ENCODE results near the gene AGBL5. TPM values are rescaled to one million over a fixed set of nuclear protein-coding genes. Genes with fewer than 3 reads are reported as not detected.

The AGBL5 gene
- total RNA-seq, 1 donor, result 17.5 TPM

DNA sequence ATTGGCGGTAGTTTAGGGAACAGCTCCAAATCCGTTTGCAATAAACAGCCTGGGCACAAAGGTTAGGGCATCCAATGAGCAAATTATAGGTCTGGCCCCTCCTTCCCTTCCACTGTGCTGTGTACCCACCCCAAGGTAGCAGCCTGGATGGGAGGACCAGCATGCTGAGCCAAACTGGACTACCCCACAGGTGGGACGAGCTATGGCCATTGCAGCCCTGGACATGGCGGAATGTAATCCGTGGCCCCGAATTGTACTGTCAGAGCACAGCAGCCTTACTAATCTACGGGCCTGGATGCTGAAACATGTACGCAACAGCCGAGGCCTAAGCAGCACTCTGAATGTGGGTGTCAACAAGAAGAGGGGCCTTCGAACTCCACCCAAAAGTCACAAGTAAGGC lies 6.7 kb downstream of the AGBL5 start:
- no peak for DNase-seq (ENCODE audit: low read depth)
- no peak overlapping the region for H3K4me3 ChIP-seq (ENCODE audit: low read depth, low read length)
- TF ChIP-seq, protein P1, sequence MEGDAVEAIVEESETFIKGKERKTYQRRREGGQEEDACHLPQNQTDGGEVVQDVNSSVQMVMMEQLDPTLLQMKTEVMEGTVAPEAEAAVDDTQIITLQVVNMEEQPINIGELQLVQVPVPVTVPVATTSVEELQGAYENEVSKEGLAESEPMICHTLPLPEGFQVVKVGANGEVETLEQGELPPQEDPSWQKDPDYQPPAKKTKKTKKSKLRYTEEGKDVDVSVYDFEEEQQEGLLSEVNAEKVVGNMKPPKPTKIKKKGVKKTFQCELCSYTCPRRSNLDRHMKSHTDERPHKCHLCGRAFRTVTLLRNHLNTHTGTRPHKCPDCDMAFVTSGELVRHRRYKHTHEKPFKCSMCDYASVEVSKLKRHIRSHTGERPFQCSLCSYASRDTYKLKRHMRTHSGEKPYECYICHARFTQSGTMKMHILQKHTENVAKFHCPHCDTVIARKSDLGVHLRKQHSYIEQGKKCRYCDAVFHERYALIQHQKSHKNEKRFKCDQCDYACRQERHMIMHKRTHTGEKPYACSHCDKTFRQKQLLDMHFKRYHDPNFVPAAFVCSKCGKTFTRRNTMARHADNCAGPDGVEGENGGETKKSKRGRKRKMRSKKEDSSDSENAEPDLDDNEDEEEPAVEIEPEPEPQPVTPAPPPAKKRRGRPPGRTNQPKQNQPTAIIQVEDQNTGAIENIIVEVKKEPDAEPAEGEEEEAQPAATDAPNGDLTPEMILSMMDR (IDR thresholded peaks at IDR 0.05; ENCODE audit: insufficient read depth, low read length), result no peak

DNA sequence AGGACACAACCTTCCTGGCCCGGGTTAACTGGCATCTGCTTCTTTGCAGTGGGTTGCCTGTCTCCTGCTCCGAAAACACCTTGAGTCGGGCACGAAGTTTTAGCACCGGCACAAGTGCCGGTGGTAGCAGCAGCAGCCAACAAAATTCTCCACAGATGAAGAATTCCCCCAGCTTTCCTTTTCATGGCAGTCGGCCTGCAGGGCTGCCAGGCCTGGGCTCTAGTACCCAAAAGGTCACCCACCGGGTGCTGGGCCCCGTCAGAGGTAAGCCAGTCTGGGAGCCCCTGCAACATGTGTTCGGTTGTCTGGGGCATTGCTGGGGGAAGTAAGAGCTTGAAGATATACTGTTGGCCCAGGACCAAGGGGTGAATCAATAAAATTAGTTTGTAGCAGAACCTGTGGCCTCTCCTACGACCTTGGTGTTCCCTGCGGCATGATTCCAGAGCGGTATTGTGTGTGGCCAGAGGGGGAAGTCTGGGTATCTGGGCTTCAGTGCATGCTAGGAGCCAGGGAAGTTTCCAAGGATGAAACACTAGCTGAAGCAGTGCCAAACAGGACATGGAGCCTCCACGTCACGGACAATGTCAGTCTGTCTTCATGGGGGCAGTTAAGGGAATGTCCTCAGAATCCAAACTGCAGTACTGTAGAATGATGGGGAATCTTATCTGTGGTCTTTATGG lies 7.8 kb downstream of the AGBL5 start:
- TF ChIP-seq, protein P1 (IDR thresholded peaks at IDR 0.05; ENCODE audit: insufficient read depth, low read length), result no peak
- H3K4me3 ChIP-seq (ENCODE audit: low read depth, low read length), result no peak overlapping the region
- no peak for DNase-seq (ENCODE audit: low read depth)

DNA sequence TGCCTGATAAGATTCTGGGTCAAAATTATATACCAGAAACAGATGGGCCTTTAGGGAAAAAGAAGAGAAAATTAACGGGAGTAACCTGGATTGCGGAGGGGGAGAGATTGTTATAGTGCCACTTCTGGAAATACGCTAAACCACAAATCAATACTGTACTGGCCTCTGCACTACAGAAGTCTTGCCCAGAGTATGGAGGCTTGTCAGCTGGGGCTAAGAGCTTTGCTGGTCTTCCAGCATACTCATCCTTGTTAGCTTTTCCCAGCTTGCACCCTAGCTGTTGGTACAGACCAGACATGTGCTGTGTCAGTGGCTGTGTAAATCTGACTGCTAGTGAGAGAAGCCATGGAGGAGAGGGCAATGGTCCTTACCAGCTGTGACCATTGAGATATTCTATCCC lies 8.9 kb downstream of the AGBL5 start:
- TF ChIP-seq, protein P1 (IDR thresholded peaks at IDR 0.05; ENCODE audit: insufficient read depth, low read length), result no peak
- H3K4me3 ChIP-seq (ENCODE audit: low read depth, low read length), result no peak overlapping the region
- DNase-seq (ENCODE audit: low read depth), result no peak

DNA sequence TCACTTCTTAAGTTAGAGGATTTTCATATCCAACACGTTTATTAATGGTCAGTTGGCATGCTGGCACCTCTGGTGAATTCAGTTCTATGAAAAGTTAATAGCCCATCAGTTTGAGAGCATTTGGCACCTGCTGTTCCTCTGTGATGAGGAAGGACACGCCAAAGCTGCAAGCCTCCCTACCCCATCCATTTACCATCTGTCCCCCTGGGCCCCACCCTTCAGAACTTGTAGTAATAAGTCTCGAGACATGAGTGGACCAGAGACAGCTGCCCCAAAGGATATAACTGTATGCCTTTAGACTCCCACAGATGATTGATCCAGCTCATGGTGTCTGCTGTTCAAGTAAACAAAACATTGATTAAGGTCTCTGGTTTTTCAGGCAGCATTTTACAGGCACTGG lies 13.7 kb downstream of the AGBL5 start:
- TF ChIP-seq, protein P1 (IDR thresholded peaks at IDR 0.05; ENCODE audit: insufficient read depth, low read length), result no peak
- no peak for DNase-seq (ENCODE audit: low read depth)
- no peak overlapping the region for H3K4me3 ChIP-seq (ENCODE audit: low read depth, low read length)

DNA sequence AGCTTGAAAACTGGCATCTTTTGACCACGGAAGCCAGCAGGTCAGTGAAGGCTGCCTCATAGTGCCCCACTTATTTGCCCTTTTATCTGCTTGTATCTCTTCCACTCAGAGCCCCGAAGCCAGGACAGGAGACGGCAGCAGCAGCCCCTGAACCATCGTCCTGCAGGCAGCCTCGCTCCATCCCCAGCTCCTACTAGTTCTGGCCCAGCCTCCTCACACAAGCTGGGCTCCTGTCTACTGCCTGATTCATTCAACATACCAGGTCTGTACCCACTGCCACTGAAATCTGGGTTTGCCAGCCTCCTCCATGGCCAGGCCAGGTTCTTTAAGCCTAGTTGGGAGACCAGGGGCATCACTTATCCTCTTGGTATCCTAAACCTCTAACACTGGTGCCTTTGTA lies 15.9 kb downstream of the AGBL5 start:
- no peak overlapping the region for H3K4me3 ChIP-seq (ENCODE audit: low read depth, low read length)
- TF ChIP-seq, protein P1 (IDR thresholded peaks at IDR 0.05; ENCODE audit: insufficient read depth, low read length), result no peak
- no peak for DNase-seq (ENCODE audit: low read depth)

DNA sequence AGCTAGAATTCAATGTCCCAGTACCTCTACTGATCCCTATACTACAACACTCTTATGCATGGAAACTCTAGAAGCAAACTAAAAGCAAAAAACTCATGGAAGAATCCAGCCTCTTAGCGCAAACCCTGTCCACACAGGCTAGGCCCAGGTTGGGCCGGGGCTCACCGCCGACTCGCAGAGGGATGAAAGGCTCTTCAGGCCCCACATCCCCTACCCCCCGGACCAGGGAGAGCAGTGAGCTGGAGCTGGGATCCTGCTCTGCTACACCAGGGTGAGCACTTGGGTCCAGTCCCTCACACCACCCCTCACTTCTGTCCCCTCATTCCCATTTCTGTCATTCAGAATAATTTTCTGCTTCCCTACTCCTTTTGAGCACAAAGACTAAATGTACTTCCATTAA lies 18.0 kb downstream of the AGBL5 start:
- peak overlapping the region; percentile 28 for H3K4me3 ChIP-seq (ENCODE audit: low read depth, low read length)
- DNase-seq (ENCODE audit: low read depth), result no peak
- TF ChIP-seq, protein P1 (IDR thresholded peaks at IDR 0.05; ENCODE audit: insufficient read depth, low read length), result no peak

All from fibroblast of the aortic adventitia (primary cell).